IMR-90 (cell line): ENCODE data around the gene ITPR3. TPM values are rescaled to one million over a fixed set of nuclear protein-coding genes. Genes with fewer than 3 reads are reported as not detected.

Experiments used
- ATAC-seq: fragments of 200-7000 bp; cut with Tn5 transposase; 2 replicates; pipeline ENCODE4 v1.9.1; 2020; ENCODE audit warnings: low read depth, mild to moderate bottlenecking, moderate library complexity
- BruUV-seq: library from RNA; stranded (reverse); fragments of 400-500 nt; replicated peaks from 2 replicates; lab custom pipeline; 2021; lab: Mats Ljungman, UMichigan
- CTCF ChIA-PET: fragments of 300-600 bp; formaldehyde crosslinking; extraction: SDS; loops from one replicate; lab custom pipeline; 2021; ENCODE audit warnings: antibody characterized with exemption; lab: Yijun Ruan, JAX
- POLR2A ChIA-PET: fragments of 300-600 bp; sonication (Branson Sonifier 250); formaldehyde crosslinking; loops from one replicate; lab custom pipeline; 2022; ENCODE audit warnings: antibody characterized with exemption; ENCODE audit not compliant: unreplicated experiment; lab: Charles Lee
- DNase-seq: peaks from one replicate; pipeline ENCODE4 v3.0.0; 2013
- H2AFZ ChIP-seq: replicated peaks from 2 replicates; pipeline ENCODE3; 2013; ENCODE audit warnings: low read length, mild to moderate bottlenecking; ENCODE audit not compliant: poor library complexity
- H2AK5ac ChIP-seq: 2 replicates; pipeline ENCODE4 v1.6.1; 2013; ENCODE audit warnings: low read depth, low read length, inconsistent platforms
- H2AK9ac ChIP-seq: replicated peaks from 2 replicates; pipeline ENCODE3; 2013; ENCODE audit warnings: mild to moderate bottlenecking, low read depth, low read length, moderate library complexity; ENCODE audit not compliant: poor library complexity
- H2BK120ac ChIP-seq: 2 replicates; pipeline ENCODE4 v1.6.1; 2013; ENCODE audit warnings: low read depth, low read length, inconsistent platforms
- H2BK15ac ChIP-seq: 3 replicates; pipeline ENCODE4 v1.6.1; 2013; ENCODE audit warnings: low read depth, low read length, inconsistent platforms
- H2BK20ac ChIP-seq: 2 replicates; pipeline ENCODE4 v1.6.1; 2013; ENCODE audit warnings: low read depth, mild to moderate bottlenecking, inconsistent platforms, low read length, moderate library complexity
- H2BK5ac ChIP-seq: 2 replicates; pipeline ENCODE4 v1.6.1; 2013; ENCODE audit warnings: mild to moderate bottlenecking, low read depth, low read length, inconsistent platforms; ENCODE audit not compliant: poor library complexity, severe bottlenecking
- H3K14ac ChIP-seq: replicated peaks from 2 replicates; pipeline ENCODE4 v1.6.1; 2013; ENCODE audit warnings: low read depth, low read length, inconsistent platforms
- H3K18ac ChIP-seq: 2 replicates; pipeline ENCODE4 v1.6.1; 2013; ENCODE audit warnings: low read depth, low read length, control low read depth
- H3K23ac ChIP-seq: 2 replicates; pipeline ENCODE4 v1.6.1; 2013; ENCODE audit warnings: low read depth, low read length, inconsistent platforms
- H3K27ac ChIP-seq: 2 replicates; pipeline ENCODE4 v1.5.1; 2013; ENCODE audit warnings: mild to moderate bottlenecking, control low read depth, low read length; ENCODE audit not compliant: insufficient read depth
- H3K27me3 ChIP-seq: 2 replicates; pipeline ENCODE4 v1.6.1; 2013; ENCODE audit warnings: low read length; ENCODE audit not compliant: control insufficient read depth, insufficient read depth
- H3K36me3 ChIP-seq: 2 replicates; pipeline ENCODE4 v1.6.1; 2013; ENCODE audit warnings: low read length, mixed read lengths; ENCODE audit not compliant: control insufficient read depth, insufficient read depth
- H3K4ac ChIP-seq: 2 replicates; pipeline ENCODE4 v1.6.1; 2013; ENCODE audit warnings: low read depth, low read length, inconsistent platforms
- H3K4me1 ChIP-seq: 2 replicates; pipeline ENCODE4 v1.6.1; 2013; ENCODE audit warnings: low read length, mixed read lengths; ENCODE audit not compliant: control insufficient read depth, insufficient read depth
- H3K4me2 ChIP-seq: 2 replicates; pipeline ENCODE4 v1.6.1; 2013; ENCODE audit warnings: low read depth, mild to moderate bottlenecking, control low read depth, low read length, moderate library complexity
- H3K4me3 ChIP-seq: 2 replicates; pipeline ENCODE4 v1.5.1; 2013; ENCODE audit warnings: low read depth, mild to moderate bottlenecking, control low read depth, low read length, moderate library complexity; ENCODE audit not compliant: insufficient read depth
- H3K56ac ChIP-seq: 2 replicates; pipeline ENCODE4 v1.6.1; 2013; ENCODE audit warnings: low read length, inconsistent platforms; ENCODE audit not compliant: insufficient read depth; ENCODE audit errors: extremely low read depth
- H3K79me1 ChIP-seq, 2 experiments: 2 replicates each; pipeline ENCODE4 v1.6.1; 2013; ENCODE audit warnings: low read length in 2 of 2, inconsistent platforms in 1 of 2, low read depth in 1 of 2
- H3K9ac ChIP-seq: 2 replicates; pipeline ENCODE4 v1.6.1; 2013; ENCODE audit warnings: low read depth, low read length, control low read depth
- H3K9me1 ChIP-seq: 2 replicates; pipeline ENCODE4 v1.6.1; 2013; ENCODE audit warnings: low read length, inconsistent platforms; ENCODE audit not compliant: insufficient read depth
- H3K9me3 ChIP-seq: 2 replicates; pipeline ENCODE4 v1.6.1; 2013; ENCODE audit warnings: low read length; ENCODE audit not compliant: control insufficient read depth, insufficient read depth
- H4K20me1 ChIP-seq: 2 replicates; pipeline ENCODE4 v1.6.1; 2013; ENCODE audit warnings: low read length, inconsistent platforms; ENCODE audit not compliant: insufficient read depth
- H4K5ac ChIP-seq: 2 replicates; pipeline ENCODE4 v1.6.1; 2013; ENCODE audit warnings: mild to moderate bottlenecking, low read depth, low read length, control low read depth
- H4K8ac ChIP-seq, 2 experiments: 2 replicates each; pipeline ENCODE4 v1.6.1; 2013; ENCODE audit warnings: low read depth in 2 of 2, low read length in 2 of 2, control low read depth in 1 of 2, inconsistent platforms in 1 of 2
- H4K91ac ChIP-seq: 2 replicates; pipeline ENCODE4 v1.6.1; 2013; ENCODE audit warnings: low read depth, low read length, inconsistent platforms; ENCODE audit not compliant: insufficient read depth
- BHLHE40 ChIP-seq: fragments of 150-350 bp; IDR thresholded peaks from 2 replicates; pipeline ENCODE4 v1.6.1; 2016; ENCODE audit warnings: mild to moderate bottlenecking, low read depth, low read length
- CHD1 ChIP-seq: IDR thresholded peaks from 2 replicates; pipeline ENCODE4 v1.6.1; 2012; ENCODE audit warnings: low read depth, low read length, improper control_type of control experiment
- MAFK ChIP-seq: IDR thresholded peaks from 2 replicates; pipeline ENCODE4 v1.6.1; 2012; ENCODE audit warnings: low read depth, low read length, improper control_type of control experiment
- POLR2A ChIP-seq: IDR thresholded peaks from 2 replicates; pipeline ENCODE4 v1.6.1; 2012; ENCODE audit warnings: mild to moderate bottlenecking, low read depth, low read length
- USF2 ChIP-seq: fragments of 150-350 bp; IDR thresholded peaks from 2 replicates; pipeline ENCODE4 v1.6.1; 2017; ENCODE audit warnings: mild to moderate bottlenecking, antibody characterized with exemption, low read length, low read depth
- WGBS, 2 experiments: methylation state at CpG; one replicate each; pipeline versions ENCODE4 v1.1.5 to v1.1.7; 2013; ENCODE audit warnings: missing lambda C conversion rate in 2 of 2; ENCODE audit not compliant: insufficient read length in 1 of 2; ENCODE audit errors: extremely low coverage in 2 of 2; 5-methylcytosine and 5-hydroxymethylcytosine counted together
- dilution Hi-C: fragments of 300-500 bp; cut with HindIII; formaldehyde crosslinking; loops from one replicate; pipeline ENCODE4 v1.14.3; 2018; ENCODE audit warnings: low sequenced_read_pairs; ENCODE audit not compliant: unreplicated experiment
- in situ Hi-C: fragments of 300-500 bp; cut with MboI; formaldehyde crosslinking; loops from 3 replicates; pipeline ENCODE4 v1.14.3; 2019; ENCODE audit warnings: low sequenced_read_pairs, inconsistent platforms, mixed read lengths
- intact Hi-C: fragments of 100-400 bp; cut with micrococcal nuclease; formaldehyde crosslinking; loops from 2 replicates; pipeline ENCODE4 v1.10.0; 2022
- polyA plus RNA-seq, 3 experiments: library from polyadenylated mRNA; depleted of rRNA; stranded (reverse); fragments of >200 nt; gene quantifications; 2 replicates each; pipeline ENCODE4 v1.2.3, GENCODE V29; 2012; ENCODE audit warnings: low replicate concordance in 1 of 3
- total RNA-seq: library from RNA; depleted of rRNA; stranded (reverse); fragments of >200 nt; gene quantifications from 2 replicates; pipeline ENCODE4 v1.2.3, GENCODE V29; 2012

The ITPR3 gene
- total and polyA plus RNA-seq, 2 of the 4 experiments (the other 2 are of a cell fraction) = 1.6 to 3.7 TPM

- no peaks in the 10 kb centered on the region for H3K79me1 ChIP-seq
- no peak overlapping the region for H2BK20ac ChIP-seq
- H2BK5ac ChIP-seq = no peak overlapping the region
- H3K14ac ChIP-seq = no peak overlapping the region
- no peak overlapping the region for H3K23ac ChIP-seq
- no peak overlapping the region for H2AK9ac ChIP-seq
- peaks cover 12% of the 10 kb centered on the region for H3K4me1 ChIP-seq
- dilution Hi-C loops (no loop called here), intact Hi-C loops (loop anchor here (10.0 kb wide), 1 partner anchor 225 kb away; the partner anchor contains the start of gene ZBTB9), in situ Hi-C loops (no loop called here)
- no peak overlapping the region for H4K5ac ChIP-seq
- H4K20me1 ChIP-seq = no peaks in the 10 kb centered on the region
- H2AFZ ChIP-seq = no peak overlapping the region
- H3K27ac ChIP-seq = no peak overlapping the region
- H3K18ac ChIP-seq = no peak overlapping the region
- POLR2A ChIA-PET = no interaction called here
- no peak overlapping the region for H3K56ac ChIP-seq
- H3K9me1 ChIP-seq = peaks cover 15% of the 10 kb centered on the region; the same call in 1 of the 2 replicates
- H4K91ac ChIP-seq = no peak overlapping the region
- CTCF ChIA-PET = no interaction called here
- no peaks in the 10 kb centered on the region for H3K9me3 ChIP-seq
- H3K36me3 ChIP-seq = no peaks in the 10 kb centered on the region; the same call in 1 of the 2 replicates
- H2AK5ac ChIP-seq = no peak overlapping the region
- no peaks in the 10 kb centered on the region for H3K27me3 ChIP-seq
- H4K8ac ChIP-seq = no peak overlapping the region
- no peak overlapping the region for H3K4me2 ChIP-seq
- H3K4ac ChIP-seq = no peak overlapping the region
- DNase-seq (no peak), ATAC-seq (no peak)
- no peak overlapping the region for H3K4me3 ChIP-seq
- no peak overlapping the region for H2BK120ac ChIP-seq
- WGBS, 2 experiments = 81% methylated on average over 11 of the region's 20 CpGs; no CpG with 5 or more reads in 1 of the 2 experiments
- H2BK15ac ChIP-seq = no peak overlapping the region
- no peak for TF ChIP-seq USF2
- TF ChIP-seq CHD1 = no peak
- no peak for TF ChIP-seq MAFK
- no peak for TF ChIP-seq BHLHE40
- no peak for TF ChIP-seq POLR2A
- no TSS peak for BruUV-seq
- H3K9ac ChIP-seq = no peak overlapping the region
Measured at GRCh38 chr6:33679761-33680160, 58.6 kb downstream of the ITPR3 start.
